GM13976 (cell line): ENCODE measurements around the gene GALK2.
"Not testable (repeated sequence)": the region's sequence is repeated elsewhere in the genome, so short reads cannot be mapped to it uniquely, and the experiment has no call there.

Experiments
- DNase-seq: peaks from one replicate; pipeline ENCODE4 v3.0.0; 2012; ENCODE audit warnings: low spot score
- in situ Hi-C: fragments of 300-500 bp; cut with MboI; formaldehyde crosslinking; loops from one replicate; pipeline ENCODE4 v1.12.0; 2022; ENCODE audit warnings: low sequenced_read_pairs, mixed read lengths, inconsistent platforms; ENCODE audit not compliant: unreplicated experiment
- TF ChIP-seq, protein P1 (sequence below): IDR thresholded peaks from 2 replicates; pipeline ENCODE4 v1.5.1; 2012; ENCODE audit warnings: borderline replicate concordance, mild to moderate bottlenecking; ENCODE audit not compliant: insufficient read depth; ENCODE audit errors: extremely low read depth, missing control alignments, control extremely low read depth

The GALK2 gene

DNA sequence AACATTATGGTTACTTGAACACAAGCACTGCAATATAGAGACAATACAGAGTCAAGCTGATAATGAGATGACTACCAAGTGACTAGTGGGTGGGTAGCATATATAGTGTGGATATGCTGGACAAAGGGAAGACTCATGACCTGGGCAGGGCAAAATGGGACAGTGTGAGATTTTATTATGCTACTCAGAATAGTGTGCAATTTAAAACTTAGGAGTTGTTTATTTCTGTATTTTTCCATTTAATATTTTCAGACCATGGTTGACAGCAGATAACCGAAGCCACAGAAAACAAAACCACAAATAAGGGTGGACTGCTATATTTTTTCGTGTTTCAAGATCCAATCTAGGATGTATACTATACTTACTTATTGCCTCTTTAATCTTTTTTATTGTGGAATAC is 19.6 kb downstream of the GALK2 start:
- in situ Hi-C loops, result no loop called here
- no peak for DNase-seq
- TF ChIP-seq, protein P1, sequence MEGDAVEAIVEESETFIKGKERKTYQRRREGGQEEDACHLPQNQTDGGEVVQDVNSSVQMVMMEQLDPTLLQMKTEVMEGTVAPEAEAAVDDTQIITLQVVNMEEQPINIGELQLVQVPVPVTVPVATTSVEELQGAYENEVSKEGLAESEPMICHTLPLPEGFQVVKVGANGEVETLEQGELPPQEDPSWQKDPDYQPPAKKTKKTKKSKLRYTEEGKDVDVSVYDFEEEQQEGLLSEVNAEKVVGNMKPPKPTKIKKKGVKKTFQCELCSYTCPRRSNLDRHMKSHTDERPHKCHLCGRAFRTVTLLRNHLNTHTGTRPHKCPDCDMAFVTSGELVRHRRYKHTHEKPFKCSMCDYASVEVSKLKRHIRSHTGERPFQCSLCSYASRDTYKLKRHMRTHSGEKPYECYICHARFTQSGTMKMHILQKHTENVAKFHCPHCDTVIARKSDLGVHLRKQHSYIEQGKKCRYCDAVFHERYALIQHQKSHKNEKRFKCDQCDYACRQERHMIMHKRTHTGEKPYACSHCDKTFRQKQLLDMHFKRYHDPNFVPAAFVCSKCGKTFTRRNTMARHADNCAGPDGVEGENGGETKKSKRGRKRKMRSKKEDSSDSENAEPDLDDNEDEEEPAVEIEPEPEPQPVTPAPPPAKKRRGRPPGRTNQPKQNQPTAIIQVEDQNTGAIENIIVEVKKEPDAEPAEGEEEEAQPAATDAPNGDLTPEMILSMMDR, result no peak

DNA sequence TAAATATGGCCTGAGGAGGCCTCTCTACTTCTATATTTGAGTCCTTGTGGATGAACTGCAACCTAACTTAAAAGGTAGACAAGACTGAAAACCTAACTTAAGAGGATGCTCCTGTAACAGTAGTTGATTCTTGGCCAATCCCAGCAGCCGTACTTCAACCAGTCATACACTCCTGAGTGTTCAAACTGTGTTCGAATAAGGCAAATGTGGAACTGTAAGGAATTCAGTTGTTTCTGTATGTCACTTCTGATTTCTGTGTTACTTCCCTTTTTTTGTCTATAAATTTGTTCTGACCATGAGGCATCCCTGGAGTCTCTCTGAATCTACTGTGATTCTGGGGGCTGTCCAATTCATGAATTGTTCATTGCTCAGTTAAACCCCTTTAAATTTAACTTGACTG is 20.5 kb downstream of the GALK2 start:
- in situ Hi-C loops, result no loop called here
- no peak for DNase-seq

DNA sequence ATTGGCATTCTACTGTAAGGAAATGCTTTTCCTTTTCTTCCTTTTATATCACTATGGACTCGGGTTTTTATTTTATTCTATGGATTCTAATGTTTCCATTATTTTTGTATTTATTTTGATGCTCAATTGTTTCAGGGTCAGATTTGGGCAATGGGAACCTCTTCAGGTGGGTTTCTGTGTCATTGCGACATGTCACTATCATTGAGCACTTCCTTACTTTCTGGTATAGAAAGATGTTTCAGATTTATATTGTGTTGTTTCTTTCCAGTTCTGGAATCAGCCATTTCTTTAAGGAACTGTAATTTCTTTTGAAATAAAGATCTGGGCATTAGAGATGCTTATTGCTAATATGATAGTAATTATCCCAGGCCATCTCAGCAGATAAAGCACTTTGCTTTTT is 21.8 kb downstream of the GALK2 start:
- in situ Hi-C loops, result no loop called here
- DNase-seq, result no peak
- TF ChIP-seq, protein P1, result no peak

More for the DNA sequence above, 20.5 kb downstream of the GALK2 start:
- TF ChIP-seq, protein P1, result no peak

DNA sequence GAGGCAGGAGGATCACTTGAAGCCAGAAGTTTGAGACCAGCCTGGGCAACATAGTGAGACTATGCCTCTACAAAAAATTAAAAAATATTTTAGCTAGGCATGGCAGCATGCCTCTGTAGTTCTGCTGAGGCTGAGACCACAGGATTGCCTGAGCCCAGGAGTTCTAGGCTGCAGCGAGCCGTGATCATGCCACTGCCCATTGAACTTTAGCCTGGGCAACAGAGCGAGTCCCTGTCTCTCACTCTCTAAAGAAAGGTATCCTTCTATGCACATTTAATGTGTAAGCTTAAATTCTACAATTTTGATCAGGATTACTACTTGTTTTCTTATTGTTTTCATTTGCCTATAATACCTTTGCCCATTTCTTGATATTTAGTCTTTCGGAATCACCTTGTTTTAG is 26.8 kb downstream of the GALK2 start:
- in situ Hi-C loops, result no loop called here
- no peak for DNase-seq
- TF ChIP-seq, protein P1, result no peak

DNA sequence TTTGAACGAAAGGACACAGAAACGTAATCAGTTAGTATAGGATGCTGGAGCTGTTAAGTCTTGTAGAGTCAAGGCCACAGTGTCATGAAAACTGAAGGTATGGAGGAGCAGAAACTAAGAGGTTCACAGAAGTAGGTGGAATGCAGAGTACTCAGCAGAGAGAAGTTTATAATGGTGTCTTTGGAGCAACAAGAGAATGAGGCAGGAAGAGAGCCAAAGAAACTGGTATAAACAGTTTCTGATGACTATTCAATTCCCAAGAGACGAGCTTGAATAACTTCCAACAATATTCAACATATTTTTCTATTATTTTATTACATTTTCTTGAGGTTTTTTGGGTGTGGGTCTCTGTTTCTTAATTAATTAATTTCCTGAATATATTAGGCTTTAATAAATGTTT is 29.6 kb downstream of the GALK2 start:
- TF ChIP-seq, protein P1, result no peak
- in situ Hi-C loops, result no loop called here
- DNase-seq, result no peak

DNA sequence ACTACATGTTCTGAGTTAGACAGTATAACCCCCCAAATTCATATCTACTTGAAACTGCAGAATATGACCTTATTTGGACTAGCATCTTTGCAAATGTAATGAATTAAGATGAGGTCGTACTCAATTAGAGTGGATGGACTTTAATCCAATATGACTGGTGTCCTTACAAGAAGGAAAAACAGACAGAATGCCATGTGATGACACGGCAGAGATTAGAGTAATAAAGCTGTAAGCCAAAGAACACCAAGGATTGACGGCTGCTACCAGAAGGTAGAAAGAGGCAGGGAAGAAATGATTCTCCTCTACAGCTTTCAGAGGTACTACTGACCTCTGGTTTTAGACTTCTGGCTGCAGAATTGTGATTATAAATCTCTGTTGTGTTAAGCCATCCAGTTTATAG is 30.3 kb downstream of the GALK2 start:
- TF ChIP-seq, protein P1, result no peak
- DNase-seq, result no peak
- in situ Hi-C loops, result no loop called here

DNA sequence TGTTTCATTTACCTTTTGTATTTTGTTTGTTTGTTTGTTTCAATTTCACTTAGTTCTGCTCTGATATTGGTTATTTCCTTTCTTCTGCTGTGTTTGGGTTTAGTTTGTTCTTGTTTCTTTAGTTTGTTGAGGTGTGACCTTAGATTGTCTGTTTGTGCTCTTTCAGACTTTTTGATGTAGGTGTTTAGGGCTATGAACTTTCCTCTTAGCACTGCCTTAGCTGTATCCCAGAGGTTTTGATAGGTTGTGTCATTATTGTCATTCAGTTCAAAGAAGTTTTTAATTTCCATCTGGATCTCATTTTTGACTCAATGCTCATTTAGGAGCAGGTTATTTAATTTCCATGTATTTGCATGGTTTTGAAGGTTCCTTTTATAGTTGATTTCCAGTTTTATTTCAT is 38.1 kb downstream of the GALK2 start:
- DNase-seq, result not testable (repeated sequence)

More for the DNA sequence above, 38.1 kb downstream of the GALK2 start:
- in situ Hi-C loops, result not testable (repeated sequence)
